ENCODE data around the gene LYAR. TPM values are rescaled to one million over a fixed set of nuclear protein-coding genes. Genes with fewer than 3 reads are reported as not detected.

LYAR gene
- total RNA-seq, 1 experiment from 2014 or later, result 15.7 TPM

DNA sequence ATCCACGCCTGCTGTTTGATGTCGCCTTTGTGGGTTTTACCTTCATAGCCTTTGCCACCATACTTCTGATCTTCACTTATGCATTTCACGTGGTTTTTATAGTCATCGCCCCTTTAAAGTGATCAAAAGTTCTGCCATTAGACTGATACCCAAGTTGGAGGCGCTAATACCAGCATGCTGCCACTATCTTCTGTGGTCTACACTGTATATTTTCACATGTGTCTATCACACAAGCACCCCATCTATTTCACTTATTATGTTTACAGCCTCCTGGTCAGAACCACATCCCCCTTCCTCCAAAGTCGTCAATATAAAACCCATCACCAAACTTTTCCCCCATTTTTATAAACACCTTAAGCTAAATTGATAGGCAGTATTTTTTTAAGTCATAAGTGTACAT, 8.2 kb downstream of the LYAR start:
- Histone ChIP-seq H3K9me2 (ENCODE audit: insufficient read depth) (no peaks in the 10 kb centered on the region), H3K4me2 (no peak overlapping the region), H3K36me3 (ENCODE audit: low read depth) (no peaks in the 10 kb centered on the region), H3K27me3 (ENCODE audit: insufficient read depth, low read depth) (no peaks in the 10 kb centered on the region), H2AFZ (no peak overlapping the region), H3K27ac (no peak overlapping the region), H3F3A (ENCODE audit: insufficient read depth, low read depth) (no peaks in the 10 kb centered on the region), H3K79me2 (ENCODE audit: low read depth) (no peaks in the 10 kb centered on the region), H3K4me3 (no peak overlapping the region), H3K4me1 (replicated peaks; ENCODE audit: insufficient read depth) (no peaks in the 10 kb centered on the region), H3K9me3 (ENCODE audit: insufficient read depth, low read depth) (no peaks in the 10 kb centered on the region), H4K20me1 (ENCODE audit: insufficient read depth) (no peaks in the 10 kb centered on the region; the same call in 1 of the 2 replicates)
- intact Hi-C loops (cut with micrococcal nuclease; ENCODE audit: unreplicated experiment), result no loop called here
- TF ChIP-seq EZH2 (IDR thresholded peaks at IDR 0.05; ENCODE audit: low read depth), result no peak
- no peak for TF ChIP-seq CTCF (conservative IDR thresholded peaks at IDR 0.05)
- no TSS peak for BruUV-seq (replicated peaks)
- POLR2A ChIA-PET (ENCODE audit: unreplicated experiment), result no interaction called here
- no peak for DNase-seq
- CTCF ChIA-PET, result no interaction called here

- BruUV-seq (replicated peaks), result no TSS peak
- H4K20me1 ChIP-seq (ENCODE audit: insufficient read depth), result no peaks in the 10 kb centered on the region; the same call in 1 of the 2 replicates
- H3K4me2 ChIP-seq, result no peak overlapping the region
- no peaks in the 10 kb centered on the region for H3K36me3 ChIP-seq (ENCODE audit: low read depth)
- H3K79me2 ChIP-seq (ENCODE audit: low read depth), result no peaks in the 10 kb centered on the region
- TF ChIP-seq CTCF (conservative IDR thresholded peaks at IDR 0.05) (no peak), EZH2 (IDR thresholded peaks at IDR 0.05; ENCODE audit: low read depth) (no peak)
- H3K27ac ChIP-seq, result no peak overlapping the region
- H3F3A ChIP-seq (ENCODE audit: insufficient read depth, low read depth), result no peaks in the 10 kb centered on the region
- no peaks in the 10 kb centered on the region for H3K4me1 ChIP-seq (replicated peaks; ENCODE audit: insufficient read depth)
- no peaks in the 10 kb centered on the region for H3K9me3 ChIP-seq (ENCODE audit: insufficient read depth, low read depth)
- no peak for DNase-seq
- intact Hi-C loops (cut with micrococcal nuclease; ENCODE audit: unreplicated experiment), result no loop called here
- H3K4me3 ChIP-seq, result no peak overlapping the region
- CTCF ChIA-PET, result no interaction called here
- H3K9me2 ChIP-seq (ENCODE audit: insufficient read depth), result no peaks in the 10 kb centered on the region
- POLR2A ChIA-PET (ENCODE audit: unreplicated experiment), result no interaction called here
- no peaks in the 10 kb centered on the region for H3K27me3 ChIP-seq (ENCODE audit: insufficient read depth, low read depth)
- H2AFZ ChIP-seq, result no peak overlapping the region
Measured at GRCh38 chr4:4277531-4277930, 12.4 kb downstream of the LYAR start.

- H3K36me3 ChIP-seq (ENCODE audit: low read depth), result no peaks in the 10 kb centered on the region
- ChIA-PET POLR2A (ENCODE audit: unreplicated experiment) (no interaction called here), CTCF (no interaction called here)
- no peak overlapping the region for H3K4me2 ChIP-seq
- H3K9me2 ChIP-seq (ENCODE audit: insufficient read depth), result no peaks in the 10 kb centered on the region
- no peaks in the 10 kb centered on the region for H3F3A ChIP-seq (ENCODE audit: insufficient read depth, low read depth)
- no TSS peak for BruUV-seq (replicated peaks)
- no peak overlapping the region for H3K4me3 ChIP-seq
- no peaks in the 10 kb centered on the region for H4K20me1 ChIP-seq (ENCODE audit: insufficient read depth)
- H3K9me3 ChIP-seq (ENCODE audit: insufficient read depth, low read depth), result no peaks in the 10 kb centered on the region
- intact Hi-C loops (cut with micrococcal nuclease; ENCODE audit: unreplicated experiment), result no loop called here
- no peak for DNase-seq
- no peaks in the 10 kb centered on the region for H3K4me1 ChIP-seq (replicated peaks; ENCODE audit: insufficient read depth)
- no peaks in the 10 kb centered on the region for H3K79me2 ChIP-seq (ENCODE audit: low read depth)
- TF ChIP-seq CTCF (conservative IDR thresholded peaks at IDR 0.05), result no peak
- no peak for TF ChIP-seq EZH2 (IDR thresholded peaks at IDR 0.05; ENCODE audit: low read depth)
- no peak overlapping the region for H3K27ac ChIP-seq
- no peaks in the 10 kb centered on the region for H3K27me3 ChIP-seq (ENCODE audit: insufficient read depth, low read depth)
- H2AFZ ChIP-seq, result no peak overlapping the region
Measured at GRCh38 chr4:4274226-4274625, 15.7 kb downstream of the LYAR start.
